ENCODE measurements around the gene CD1D.

- no peak for TF ChIP-seq ZFP30 (CRISPR knock-in tag; IDR thresholded peaks at IDR 0.05)
- no peak for TF ChIP-seq RARB (CRISPR knock-in tag; IDR thresholded peaks at IDR 0.05)
- TF ChIP-seq PPARA (CRISPR knock-in tag; IDR thresholded peaks at IDR 0.05; ENCODE audit: borderline replicate concordance): no peak
- TF ChIP-seq ZC3H10 (CRISPR knock-in tag; IDR thresholded peaks at IDR 0.05): no peak
- no peak for TF ChIP-seq TCF4 (CRISPR knock-in tag; IDR thresholded peaks at IDR 0.05; ENCODE audit: borderline replicate concordance)
- TF ChIP-seq PATZ1 (CRISPR knock-in tag; IDR thresholded peaks at IDR 0.05; ENCODE audit: borderline replicate concordance): no peak
- no peak for TF ChIP-seq ZFP3 (CRISPR knock-in tag; IDR thresholded peaks at IDR 0.05)
- TF ChIP-seq ARNTL (CRISPR knock-in tag; IDR thresholded peaks at IDR 0.05; ENCODE audit: borderline replicate concordance, low read depth): no peak
- no peak for TF ChIP-seq ISL1 (CRISPR knock-in tag; IDR thresholded peaks at IDR 0.05)
- TF ChIP-seq GLIS3 (CRISPR knock-in tag; IDR thresholded peaks at IDR 0.05): no peak
- TF ChIP-seq ZNF8 (CRISPR knock-in tag; IDR thresholded peaks at IDR 0.05): no peak
These were observed 19.2 kb upstream of the CD1D start for GRCh38 chr1:158161446-158161845.

All from SK-N-SH treated with all-trans-retinoic acid at 6 μM for 48 hours (cell line).